GM12892 (cell line): Measurements from ENCODE around the gene LRPAP1.

ENCODE experiments used
- POLR2A ChIP-seq: IDR thresholded peaks from 2 replicates; pipeline ENCODE4 v1.6.1; 2011; ENCODE audit warnings: low read depth, low read length, control low read depth
- POLR2AphosphoS5 ChIP-seq: IDR thresholded peaks from 2 replicates; pipeline ENCODE4 v1.6.1; 2011; ENCODE audit warnings: low read depth, low read length, control low read depth
- TAF1 ChIP-seq: IDR thresholded peaks from 2 replicates; pipeline ENCODE4 v1.6.1; 2011; ENCODE audit warnings: low read depth, mild to moderate bottlenecking, control low read depth, low read length, borderline replicate concordance

- TF ChIP-seq TAF1 (no peak), POLR2A (no peak), POLR2AphosphoS5 (no peak)
Observed at GRCh38 chr4:3478446-3479357, 53.5 kb downstream of the LRPAP1 start.
